PC-9 (cell line): Measurements from ENCODE around the gene SSR1.

Experiments
- CTCF ChIP-seq: fragments of 200-600 bp; sonication (generic); conservative IDR thresholded peaks from 2 replicates; pipeline ENCODE4 v1.6.1; 2017; ENCODE audit warnings: mixed run types, antibody characterized with exemption, mild to moderate bottlenecking, moderate library complexity
- EZH2 ChIP-seq: fragments of 200-600 bp; sonication (generic); IDR thresholded peaks from 2 replicates; pipeline ENCODE4 v1.8.0; 2017; ENCODE audit warnings: antibody characterized with exemption, low read depth

- TF ChIP-seq CTCF, result no peak
- no peak for TF ChIP-seq EZH2
Observed at GRCh38 chr6:7268816-7269555, 44.0 kb downstream of the SSR1 start.
